Trophoblast cell (in vitro differentiated cells and primary cell): ENCODE results near the gene PRKCG.
A peak's percentile ranks its signal among the peaks of the same experiment; 100 is the strongest.

ENCODE experiments used
- DNase-seq, 2 donors: peaks; one replicate each; pipeline ENCODE4 v3.0.0-alpha.2; 2016
- H2AFZ ChIP-seq: 2 replicates; pipeline ENCODE4 v1.6.1; 2013; ENCODE audit warnings: low read length, moderate library complexity, mild to moderate bottlenecking; ENCODE audit not compliant: insufficient read depth, poor library complexity
- H2AK5ac ChIP-seq: 2 replicates; pipeline ENCODE4 v1.6.1; 2013; ENCODE audit warnings: mild to moderate bottlenecking, low read length
- H2BK120ac ChIP-seq: 2 replicates; pipeline ENCODE4 v1.6.1; 2013; ENCODE audit warnings: low read length, mild to moderate bottlenecking, moderate library complexity; ENCODE audit not compliant: insufficient read depth, poor library complexity
- H2BK12ac ChIP-seq: 2 replicates; pipeline ENCODE4 v1.6.1; 2013; ENCODE audit warnings: mild to moderate bottlenecking, low read length, moderate library complexity
- H2BK5ac ChIP-seq: 2 replicates; pipeline ENCODE4 v1.6.1; 2013; ENCODE audit warnings: low read length, low read depth, moderate library complexity, mild to moderate bottlenecking; ENCODE audit not compliant: poor library complexity
- H3K14ac ChIP-seq: 2 replicates; pipeline ENCODE4 v1.6.1; 2013; ENCODE audit warnings: mild to moderate bottlenecking, low read length
- H3K18ac ChIP-seq: 2 replicates; pipeline ENCODE4 v1.6.1; 2013; ENCODE audit warnings: mild to moderate bottlenecking, low read length
- H3K23ac ChIP-seq: 2 replicates; pipeline ENCODE4 v1.6.1; 2013; ENCODE audit warnings: low read length
- H3K27ac ChIP-seq: 2 replicates; pipeline ENCODE4 v1.5.1; 2013; ENCODE audit warnings: low read depth, mild to moderate bottlenecking, inconsistent platforms, low read length, moderate library complexity
- H3K27me3 ChIP-seq: 2 replicates; pipeline ENCODE4 v1.6.1; 2013; ENCODE audit warnings: inconsistent platforms, mild to moderate bottlenecking, low read length, moderate library complexity; ENCODE audit not compliant: insufficient read depth
- H3K36me3 ChIP-seq, 2 experiments: 1 replicate in 1 of 2; 2 replicates in 1 of 2; pipeline ENCODE4 v1.6.1; 2013; ENCODE audit warnings: low read length in 2 of 2, mild to moderate bottlenecking in 2 of 2, moderate library complexity in 1 of 2; ENCODE audit not compliant: insufficient read depth in 2 of 2, control insufficient read depth in 1 of 2
- H3K4ac ChIP-seq: 2 replicates; pipeline ENCODE4 v1.6.1; 2013; ENCODE audit warnings: low read depth, mild to moderate bottlenecking, low read length, moderate library complexity
- H3K4me1 ChIP-seq, 2 experiments: 1 replicate in 1 of 2; 2 replicates in 1 of 2; pipeline ENCODE4 v1.6.1; 2013; ENCODE audit warnings: low read length in 2 of 2, mild to moderate bottlenecking in 2 of 2, moderate library complexity in 1 of 2; ENCODE audit not compliant: insufficient read depth in 2 of 2, control insufficient read depth in 1 of 2
- H3K4me2 ChIP-seq: 2 replicates; pipeline ENCODE4 v1.6.1; 2013; ENCODE audit warnings: inconsistent platforms, mild to moderate bottlenecking, low read length, moderate library complexity
- H3K4me3 ChIP-seq: 2 replicates; pipeline ENCODE4 v1.5.1; 2013; ENCODE audit warnings: mild to moderate bottlenecking, low read depth, low read length, inconsistent platforms
- H3K79me1 ChIP-seq: one replicate; pipeline ENCODE4 v1.6.1; 2013; ENCODE audit warnings: low read length
- H3K79me2 ChIP-seq: 2 replicates; pipeline ENCODE4 v1.6.1; 2013; ENCODE audit warnings: low read length, mild to moderate bottlenecking; ENCODE audit not compliant: control insufficient read depth, insufficient read depth, poor library complexity
- H3K9ac ChIP-seq: 2 replicates; pipeline ENCODE4 v1.6.1; 2013; ENCODE audit warnings: mild to moderate bottlenecking, low read length
- H3K9me3 ChIP-seq: 2 replicates; pipeline ENCODE4 v1.6.1; 2013; ENCODE audit warnings: low read depth, mild to moderate bottlenecking, control low read depth, inconsistent platforms, low read length; ENCODE audit not compliant: insufficient read depth
- H4K12ac ChIP-seq: 2 replicates; pipeline ENCODE4 v1.6.1; 2013; ENCODE audit warnings: low read depth, mild to moderate bottlenecking, low read length, moderate library complexity
- H4K8ac ChIP-seq: 2 replicates; pipeline ENCODE4 v1.6.1; 2013; ENCODE audit warnings: low read depth, mild to moderate bottlenecking, low read length, moderate library complexity
- H4K91ac ChIP-seq: one replicate; pipeline ENCODE4 v1.6.1; 2013; ENCODE audit warnings: low read depth, mild to moderate bottlenecking, low read length, moderate library complexity
- WGBS: extraction: QIAGEN DNeasy Blood & Tissue Kit; methylation state at CpG from one replicate; pipeline ENCODE4 v1.1.7; 2013; ENCODE audit warnings: missing lambda C conversion rate; ENCODE audit not compliant: insufficient read length, insufficient coverage; ENCODE audit errors: extremely low coverage; 5-methylcytosine and 5-hydroxymethylcytosine counted together

PRKCG gene

DNA sequence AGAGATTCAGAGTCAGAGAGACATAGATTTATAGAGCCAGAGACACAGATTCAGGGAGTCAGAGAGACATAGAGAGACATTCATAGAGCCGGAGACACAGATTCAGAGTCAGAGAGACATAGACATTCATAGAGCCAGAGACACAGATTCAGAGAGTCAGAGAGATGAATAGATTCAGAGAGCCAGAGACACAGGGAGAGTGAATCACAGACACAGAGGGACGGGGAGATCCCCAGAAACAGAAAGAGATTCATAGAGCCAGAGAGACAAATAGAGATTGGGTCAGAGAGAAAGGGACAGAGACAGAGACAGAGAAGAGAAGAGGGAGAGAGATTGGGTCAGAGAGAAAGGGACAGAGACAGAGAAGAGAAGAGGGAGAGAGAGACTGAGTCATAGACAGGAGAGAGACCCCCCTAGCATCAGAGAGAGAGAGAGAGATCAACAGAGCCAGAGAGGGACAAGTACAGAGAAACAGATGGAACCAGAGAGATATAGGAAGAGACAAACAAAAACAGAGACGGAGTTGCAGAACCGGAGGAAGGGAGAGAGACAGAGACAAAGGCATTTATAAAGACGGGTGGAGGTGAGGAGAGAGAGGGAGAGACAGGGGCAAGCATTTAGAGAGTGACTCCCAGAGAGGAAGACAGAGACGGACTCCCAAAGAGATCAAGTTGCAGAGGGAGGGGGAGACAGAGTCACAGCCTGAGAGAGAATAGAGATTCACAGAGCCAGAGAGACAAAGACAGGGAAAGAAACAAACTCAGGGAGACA, 1.1 kb upstream of the PRKCG start:
- no peak overlapping the region for H3K27ac ChIP-seq
- H2AK5ac ChIP-seq, result no peak overlapping the region
- H3K18ac ChIP-seq, result no peak overlapping the region
- H4K91ac ChIP-seq, result no peak overlapping the region
- H2BK5ac ChIP-seq, result no peak overlapping the region
- no peaks in the 10 kb centered on the region for H3K79me2 ChIP-seq
- H3K9ac ChIP-seq, result no peak overlapping the region
- no peak overlapping the region for H3K14ac ChIP-seq
- no peak overlapping the region for H3K23ac ChIP-seq
- DNase-seq, result no peak
- H3K79me1 ChIP-seq, result peaks cover 4% of the 10 kb centered on the region
- peaks cover 2 to 4% of the 10 kb centered on the region in 2 experiments for H3K36me3 ChIP-seq
- no peak overlapping the region for H2BK12ac ChIP-seq
- WGBS, result no CpG with 5 or more reads among the region's 6 CpGs
- peaks cover 17% of the 10 kb centered on the region for H3K27me3 ChIP-seq
- H3K4me1 ChIP-seq, result peaks cover 9 to 14% of the 10 kb centered on the region in 2 experiments
- H3K4ac ChIP-seq, result no peak overlapping the region
- no peak overlapping the region for H4K8ac ChIP-seq
- H3K9me3 ChIP-seq, result no peaks in the 10 kb centered on the region
- H2AFZ ChIP-seq, result no peak overlapping the region
- H2BK120ac ChIP-seq, result no peak overlapping the region
- H3K4me2 ChIP-seq, result peak overlapping the region; percentile 81
- no peak overlapping the region for H4K12ac ChIP-seq
- H3K4me3 ChIP-seq, result no peak overlapping the region

DNA sequence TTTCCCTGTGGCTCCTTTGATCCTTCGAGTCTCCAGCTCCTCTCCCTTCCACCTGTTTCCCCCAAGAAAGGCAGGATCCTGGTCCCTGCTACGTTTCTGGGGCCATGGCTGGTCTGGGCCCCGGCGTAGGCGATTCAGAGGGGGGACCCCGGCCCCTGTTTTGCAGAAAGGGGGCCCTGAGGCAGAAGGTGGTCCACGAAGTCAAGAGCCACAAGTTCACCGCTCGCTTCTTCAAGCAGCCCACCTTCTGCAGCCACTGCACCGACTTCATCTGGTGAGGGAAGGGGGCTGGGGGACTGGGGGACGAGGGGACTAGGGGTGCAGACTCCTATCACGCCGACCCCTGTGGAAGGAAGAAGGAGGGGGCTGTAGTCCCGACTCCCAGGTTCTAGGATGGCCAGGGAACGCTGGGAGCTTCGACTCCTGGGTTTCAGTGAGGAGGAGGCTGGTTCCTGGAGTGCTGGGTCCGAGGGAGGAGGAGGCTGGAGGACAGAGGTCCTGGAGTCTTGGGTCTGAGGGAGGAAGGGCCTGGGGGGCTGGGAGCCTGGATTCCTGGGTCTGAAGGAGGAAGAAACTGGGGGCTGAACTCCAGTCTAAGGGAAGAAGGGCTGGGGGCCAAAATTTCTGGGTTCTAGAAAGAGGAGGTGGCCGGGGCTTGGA, 524 bp downstream of the PRKCG start:
- Histone ChIP-seq H2BK12ac (no peak overlapping the region), H3K23ac (no peak overlapping the region), H2AFZ (no peak overlapping the region), H2BK5ac (no peak overlapping the region), H3K9me3 (no peaks in the 10 kb centered on the region), H4K8ac (no peak overlapping the region), H3K27me3 (peaks cover 17% of the 10 kb centered on the region), H4K12ac (no peak overlapping the region), H3K14ac (no peak overlapping the region), H3K9ac (no peak overlapping the region), H3K4ac (no peak overlapping the region), H2AK5ac (no peak overlapping the region), H3K79me1 (peaks cover 4% of the 10 kb centered on the region), H3K4me2 (peak overlapping the region; percentile 81), H3K79me2 (no peaks in the 10 kb centered on the region), H4K91ac (no peak overlapping the region), H2BK120ac (no peak overlapping the region), H3K18ac (no peak overlapping the region), H3K4me3 (no peak overlapping the region), H3K27ac (no peak overlapping the region), H3K36me3 (no peaks in the 10 kb centered on the region), H3K4me1 (peaks cover 9 to 14% of the 10 kb centered on the region in 2 experiments)
- DNase-seq, result no peak
- no CpG with 5 or more reads among the region's 18 CpGs for WGBS

DNA sequence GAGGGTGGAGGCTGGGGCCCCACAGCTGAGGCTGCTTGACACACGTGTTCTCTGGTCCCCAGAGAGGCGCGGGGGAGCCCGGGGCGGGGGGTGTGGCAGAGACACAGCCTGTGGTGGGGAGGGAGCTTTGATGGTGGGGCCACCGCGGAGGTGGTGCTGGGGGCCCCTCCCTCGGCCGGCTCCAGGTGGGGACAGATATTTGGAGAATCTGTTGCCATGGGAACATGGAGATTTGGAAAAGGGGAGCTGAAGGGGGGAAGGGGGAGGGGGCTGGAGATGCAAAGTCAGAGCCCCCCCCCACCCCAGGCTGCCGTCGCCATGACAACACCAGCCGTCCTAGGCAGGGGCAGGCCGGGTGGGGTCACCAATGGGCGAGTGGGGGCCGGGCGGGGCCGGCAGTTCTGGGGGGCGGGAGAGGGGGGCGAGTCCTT, 1.2 kb downstream of the PRKCG start:
- Histone ChIP-seq H3K4me3 (no peak overlapping the region), H3K4me1 (peaks cover 9 to 14% of the 10 kb centered on the region in 2 experiments), H3K23ac (no peak overlapping the region), H4K91ac (no peak overlapping the region), H3K79me1 (peaks cover 4% of the 10 kb centered on the region), H2BK12ac (no peak overlapping the region), H3K4me2 (no peak overlapping the region), H2BK5ac (no peak overlapping the region), H3K79me2 (no peaks in the 10 kb centered on the region), H3K9ac (no peak overlapping the region), H2AK5ac (no peak overlapping the region), H3K27ac (no peak overlapping the region), H3K36me3 (no peaks in the 10 kb centered on the region), H3K14ac (no peak overlapping the region), H2BK120ac (no peak overlapping the region), H2AFZ (no peak overlapping the region), H4K8ac (no peak overlapping the region), H4K12ac (no peak overlapping the region), H3K18ac (no peak overlapping the region), H3K27me3 (peaks cover 17% of the 10 kb centered on the region), H3K9me3 (no peaks in the 10 kb centered on the region), H3K4ac (no peak overlapping the region)
- WGBS, result no CpG with 5 or more reads among the region's 19 CpGs
- no peak for DNase-seq

DNA sequence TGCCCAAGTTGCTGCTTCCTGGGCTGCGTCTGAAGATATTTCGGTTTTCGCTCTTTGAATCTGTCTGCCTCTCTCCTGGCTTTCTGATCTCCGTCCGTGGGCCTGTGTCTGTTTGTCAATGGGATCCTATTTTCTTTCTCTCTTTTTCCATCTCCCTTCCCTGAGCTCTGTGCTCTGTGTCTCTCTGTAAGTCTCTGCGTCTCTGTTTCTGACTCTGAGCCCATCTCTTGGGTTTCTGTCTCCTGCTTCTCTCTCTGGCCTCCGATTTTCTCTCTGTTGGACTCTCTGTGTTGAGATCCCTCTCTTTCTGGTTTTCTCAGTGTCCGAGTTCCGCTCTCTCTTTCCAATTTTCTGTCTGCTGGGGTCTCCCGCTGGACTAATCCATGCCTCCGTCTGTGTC, 1.7 kb downstream of the PRKCG start:
- no peak overlapping the region for H2BK120ac ChIP-seq
- no peak overlapping the region for H4K8ac ChIP-seq
- no CpG with 5 or more reads among the region's 11 CpGs for WGBS
- H3K4me3 ChIP-seq, result no peak overlapping the region
- no peak overlapping the region for H2AK5ac ChIP-seq
- H2BK12ac ChIP-seq, result no peak overlapping the region
- peaks cover 4% of the 10 kb centered on the region for H3K79me1 ChIP-seq
- H3K9me3 ChIP-seq, result no peaks in the 10 kb centered on the region
- no peak overlapping the region for H4K12ac ChIP-seq
- no peak overlapping the region for H3K4ac ChIP-seq
- no peaks in the 10 kb centered on the region for H3K79me2 ChIP-seq
- H3K27me3 ChIP-seq, result peaks cover 17% of the 10 kb centered on the region
- no peak for DNase-seq
- no peak overlapping the region for H3K18ac ChIP-seq
- H3K9ac ChIP-seq, result no peak overlapping the region
- no peak overlapping the region for H3K14ac ChIP-seq
- no peak overlapping the region for H3K27ac ChIP-seq
- H3K23ac ChIP-seq, result no peak overlapping the region
- H3K4me1 ChIP-seq, result peaks cover 9 to 13% of the 10 kb centered on the region in 2 experiments
- no peak overlapping the region for H2AFZ ChIP-seq
- no peak overlapping the region for H2BK5ac ChIP-seq
- no peaks in the 10 kb centered on the region for H3K36me3 ChIP-seq
- H3K4me2 ChIP-seq, result no peak overlapping the region
- H4K91ac ChIP-seq, result no peak overlapping the region
